Measurements from ENCODE around the gene UBE2C. TPM values are rescaled to one million over a fixed set of nuclear protein-coding genes. Genes with fewer than 3 reads are reported as not detected.

Gene UBE2C
- total and polyA plus RNA-seq, 2 of the 8 experiments (the other 6 are each of a cell fraction or from before 2014, with no cell fraction given), result 243 to 326 TPM

- TF ChIP-seq CHD7 (IDR thresholded peaks at IDR 0.05; ENCODE audit: insufficient replicate concordance, low read length) (no peak), TAF1 (IDR thresholded peaks at IDR 0.05; ENCODE audit: low read depth, low read length) (0 out of 2 replicates have a peak, but pooled peaks have one; percentile 24), FOSL1 (IDR thresholded peaks at IDR 0.05; ENCODE audit: insufficient read depth, low read depth, low read length) (no peak), CHD1 (IDR thresholded peaks at IDR 0.05; ENCODE audit: low read depth, low read length) (no peak)
- TF ChIP-seq, protein P1, sequence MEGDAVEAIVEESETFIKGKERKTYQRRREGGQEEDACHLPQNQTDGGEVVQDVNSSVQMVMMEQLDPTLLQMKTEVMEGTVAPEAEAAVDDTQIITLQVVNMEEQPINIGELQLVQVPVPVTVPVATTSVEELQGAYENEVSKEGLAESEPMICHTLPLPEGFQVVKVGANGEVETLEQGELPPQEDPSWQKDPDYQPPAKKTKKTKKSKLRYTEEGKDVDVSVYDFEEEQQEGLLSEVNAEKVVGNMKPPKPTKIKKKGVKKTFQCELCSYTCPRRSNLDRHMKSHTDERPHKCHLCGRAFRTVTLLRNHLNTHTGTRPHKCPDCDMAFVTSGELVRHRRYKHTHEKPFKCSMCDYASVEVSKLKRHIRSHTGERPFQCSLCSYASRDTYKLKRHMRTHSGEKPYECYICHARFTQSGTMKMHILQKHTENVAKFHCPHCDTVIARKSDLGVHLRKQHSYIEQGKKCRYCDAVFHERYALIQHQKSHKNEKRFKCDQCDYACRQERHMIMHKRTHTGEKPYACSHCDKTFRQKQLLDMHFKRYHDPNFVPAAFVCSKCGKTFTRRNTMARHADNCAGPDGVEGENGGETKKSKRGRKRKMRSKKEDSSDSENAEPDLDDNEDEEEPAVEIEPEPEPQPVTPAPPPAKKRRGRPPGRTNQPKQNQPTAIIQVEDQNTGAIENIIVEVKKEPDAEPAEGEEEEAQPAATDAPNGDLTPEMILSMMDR (IDR thresholded peaks at IDR 0.05; ENCODE audit: control extremely low read depth in 1 of 3, insufficient read depth in 1 of 3, low read depth in 1 of 3, low read length in 3 of 3), result peak; percentile 58 to 78 (median 72)
- TF ChIP-seq, protein P2, sequence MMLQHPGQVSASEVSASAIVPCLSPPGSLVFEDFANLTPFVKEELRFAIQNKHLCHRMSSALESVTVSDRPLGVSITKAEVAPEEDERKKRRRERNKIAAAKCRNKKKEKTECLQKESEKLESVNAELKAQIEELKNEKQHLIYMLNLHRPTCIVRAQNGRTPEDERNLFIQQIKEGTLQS (IDR thresholded peaks at IDR 0.05; ENCODE audit: insufficient read depth, low read depth, low read length), result no peak
Observed at GRCh38 chr20:45823949-45824835, 11.7 kb downstream of the UBE2C start (continued).

All from H1 (cell line).